HepG2 (cell line): ENCODE data around the gene FAM53C. TPM values are rescaled to one million over a fixed set of nuclear protein-coding genes. Genes with fewer than 3 reads are reported as not detected.

Experiments
- BATF2 ChIP-seq: sonication (generic); formaldehyde crosslinking; IDR thresholded peaks from 2 replicates; pipeline ENCODE4 v1.8.0; 2022; ENCODE audit warnings: mild to moderate bottlenecking, missing genetic modification reagents, moderate library complexity
- ESRRA ChIP-seq: sonication (generic); formaldehyde crosslinking; IDR thresholded peaks from 2 replicates; pipeline ENCODE4 v1.5.1; 2020; ENCODE audit warnings: mild to moderate bottlenecking, low read depth, missing genetic modification reagents
- ETV6 ChIP-seq: sonication (generic); formaldehyde crosslinking; conservative IDR thresholded peaks from 2 replicates; pipeline ENCODE4 v1.4.0; 2020; ENCODE audit warnings: missing genetic modification reagents
- FOXP4 ChIP-seq: sonication (generic); formaldehyde crosslinking; IDR thresholded peaks from 2 replicates; pipeline ENCODE4 v1.4.0; 2020; ENCODE audit warnings: missing genetic modification reagents
- GATA4 ChIP-seq: sonication (generic); IDR thresholded peaks from 2 replicates; pipeline ENCODE4 v1.6.1; 2016; ENCODE audit warnings: antibody characterized with exemption, low read depth, borderline replicate concordance
- HNF4A ChIP-seq: sonication (generic); formaldehyde crosslinking; IDR thresholded peaks from 2 replicates; pipeline ENCODE4 v1.4.0; 2020; ENCODE audit warnings: missing genetic modification reagents
- MLLT10 ChIP-seq: sonication (generic); formaldehyde crosslinking; IDR thresholded peaks from 2 replicates; pipeline ENCODE4 v1.4.0; 2020; ENCODE audit warnings: missing genetic modification reagents
- NCOA2 ChIP-seq: sonication (generic); formaldehyde crosslinking; IDR thresholded peaks from 2 replicates; pipeline ENCODE4 v1.8.0; 2022; ENCODE audit warnings: inconsistent platforms
- TBL1XR1 ChIP-seq: fragments of 150-350 bp; IDR thresholded peaks from 2 replicates; pipeline ENCODE4 v1.6.1; 2014; ENCODE audit warnings: borderline replicate concordance, low read length; ENCODE audit not compliant: partially characterized antibody
- TCF7 ChIP-seq: sonication (generic); IDR thresholded peaks from 2 replicates; pipeline ENCODE4 v1.6.1; 2016; ENCODE audit warnings: antibody characterized with exemption, low read depth
- TEAD3 ChIP-seq: optimal IDR thresholded peaks from 2 replicates; pipeline ENCODE3; 2016; ENCODE audit warnings: borderline replicate concordance
- ZBTB44 ChIP-seq: sonication (generic); formaldehyde crosslinking; IDR thresholded peaks from 2 replicates; pipeline ENCODE4 v1.4.0; 2020; ENCODE audit warnings: missing genetic modification reagents
- ZNF337 ChIP-seq: sonication (generic); formaldehyde crosslinking; IDR thresholded peaks from 2 replicates; pipeline ENCODE4 v1.5.1; 2020; ENCODE audit warnings: missing genetic modification reagents, low read depth, mild to moderate bottlenecking, borderline replicate concordance
- ZNF552 ChIP-seq: sonication (generic); formaldehyde crosslinking; IDR thresholded peaks from 2 replicates; pipeline ENCODE4 v1.9.0; 2022; ENCODE audit warnings: missing genetic modification reagents, mild to moderate bottlenecking, borderline replicate concordance
- ZNF609 ChIP-seq: sonication (generic); formaldehyde crosslinking; IDR thresholded peaks from 2 replicates; pipeline ENCODE4 v1.4.0; 2020; ENCODE audit warnings: mild to moderate bottlenecking, missing genetic modification reagents, borderline replicate concordance
- ZNF703 ChIP-seq: sonication (generic); formaldehyde crosslinking; IDR thresholded peaks from 2 replicates; pipeline ENCODE4 v1.5.1; 2020; ENCODE audit warnings: missing genetic modification reagents, mild to moderate bottlenecking, moderate library complexity, borderline replicate concordance
- ZNF816 ChIP-seq: sonication (generic); formaldehyde crosslinking; IDR thresholded peaks from 2 replicates; pipeline ENCODE4 v1.8.0; 2022; ENCODE audit warnings: missing genetic modification reagents, mild to moderate bottlenecking, borderline replicate concordance
- ZSCAN20 ChIP-seq: sonication (generic); formaldehyde crosslinking; IDR thresholded peaks from 2 replicates; pipeline ENCODE4 v1.4.0; 2020; ENCODE audit warnings: missing genetic modification reagents, mild to moderate bottlenecking, borderline replicate concordance
- polyA plus RNA-seq, 8 experiments: library from polyadenylated mRNA; depleted of rRNA in 3 of 8; stranded (reverse) in 7 of 8; unstranded in 1 of 8; fragments of >200 nt; fragmentation: Illumina TruSeq in 4 of 8; extraction: Trizol in 4 of 8; gene quantifications; 2 replicates each; pipeline versions ENCODE4 v1.2.1 to v1.2.3, GENCODE V29; 2011 to 2016; ENCODE audit warnings: low read depth in 4 of 8, missing spikeins in 1 of 8, mixed read lengths in 1 of 8; ENCODE audit not compliant: insufficient read depth in 1 of 8
- total RNA-seq, 5 experiments: library from RNA; depleted of rRNA; stranded (reverse); fragments of >200 nt; fragmentation: Illumina TruSeq; extraction: Trizol; gene quantifications; 2 replicates each; pipeline ENCODE4 v1.2.3, GENCODE V29; 2016; ENCODE audit warnings: low read depth in 1 of 5

FAM53C gene
- total and polyA plus RNA-seq, 2 of the 13 experiments (the other 11 are each of a cell fraction or from before 2014, with no cell fraction given): 26.9 to 30.1 TPM

GRCh38 chr5:138337685-138338410, at the start of gene FAM53C (continued):
- TF ChIP-seq FOXP4 (CRISPR knock-in tag) (peak; percentile 56), ESRRA (CRISPR knock-in tag) (peak; percentile 45; the same call in 1 of the 2 replicates), ZNF609 (CRISPR knock-in tag) (no peak), NCOA2 (peak; percentile 61), ZNF337 (CRISPR knock-in tag) (no peak), ZSCAN20 (CRISPR knock-in tag) (no peak), TCF7 (no peak), TEAD3 (CRISPR knock-in tag) (peak; percentile 31), ETV6 (CRISPR knock-in tag) (peak; percentile 73; the same call in 1 of the 2 replicates), MLLT10 (no peak), ZBTB44 (CRISPR knock-in tag) (peak; percentile 91; the same call in 1 of the 2 replicates), GATA4 (peak; percentile 95), ZNF703 (CRISPR knock-in tag) (no peak; the same call in 1 of the 2 replicates), TBL1XR1 (peak; percentile 56), ZNF552 (CRISPR knock-in tag) (no peak), BATF2 (CRISPR knock-in tag) (peak; percentile 77; the same call in 1 of the 2 replicates), HNF4A (no peak; the same call in 1 of the 2 replicates), ZNF816 (CRISPR knock-in tag) (0 out of 2 replicates have a peak, but pooled peaks have one; percentile 52)
